Endodermal cell (in vitro differentiated cells): ENCODE results near the gene SH3BGRL2. TPM values are rescaled to one million over a fixed set of nuclear protein-coding genes. Genes with fewer than 3 reads are reported as not detected.

Experiments
- DNase-seq: peaks from one replicate; pipeline ENCODE4 v3.0.0-alpha.2; 2017
- H3K27ac ChIP-seq: 2 replicates; pipeline ENCODE4 v1.5.1; 2013; ENCODE audit warnings: mild to moderate bottlenecking, low read depth, low read length, moderate library complexity
- H3K27me3 ChIP-seq: 2 replicates; pipeline ENCODE4 v1.6.1; 2013; ENCODE audit warnings: mild to moderate bottlenecking, low read length, moderate library complexity; ENCODE audit not compliant: insufficient read depth, control insufficient read depth, poor library complexity, severe bottlenecking
- H3K36me3 ChIP-seq: 2 replicates; pipeline ENCODE4 v1.7.0; 2013; ENCODE audit warnings: mild to moderate bottlenecking, low read length, moderate library complexity; ENCODE audit not compliant: control insufficient read depth, insufficient read depth
- H3K4me1 ChIP-seq: one replicate; pipeline ENCODE4 v1.7.0; 2013; ENCODE audit warnings: low read length; ENCODE audit not compliant: control insufficient read depth, insufficient read depth
- H3K4me3 ChIP-seq: 2 replicates; pipeline ENCODE4 v1.5.1; 2013; ENCODE audit warnings: mild to moderate bottlenecking, low read length, moderate library complexity
- H3K9ac ChIP-seq: 2 replicates; pipeline ENCODE4 v1.6.1; 2013; ENCODE audit warnings: mild to moderate bottlenecking, low read length, moderate library complexity; ENCODE audit not compliant: poor library complexity, severe bottlenecking; ENCODE audit errors: extremely low read depth
- H3K9me3 ChIP-seq: 2 replicates; pipeline ENCODE4 v1.6.1; 2013; ENCODE audit warnings: mild to moderate bottlenecking, low read length, moderate library complexity; ENCODE audit not compliant: control insufficient read depth
- H3K27ac Mint-ChIP-seq: 2 replicates; pipeline ENCODE4 v1.8.0; 2020; ENCODE audit warnings: mixed read lengths
- H3K27me3 Mint-ChIP-seq: 2 replicates; pipeline ENCODE4 v1.8.0; 2021; ENCODE audit warnings: mild to moderate bottlenecking, mixed read lengths; ENCODE audit not compliant: insufficient read depth
- H3K36me3 Mint-ChIP-seq: 2 replicates; pipeline ENCODE4 v1.8.0; 2020; ENCODE audit warnings: low read depth, mixed read lengths
- H3K4me1 Mint-ChIP-seq: 2 replicates; pipeline ENCODE4 v1.8.0; 2020; ENCODE audit warnings: mixed read lengths
- H3K4me3 Mint-ChIP-seq: 2 replicates; pipeline ENCODE4 v1.8.0; 2020; ENCODE audit warnings: mild to moderate bottlenecking, moderate library complexity, mixed read lengths
- H3K9me3 Mint-ChIP-seq: 2 replicates; pipeline ENCODE4 v1.8.0; 2020; ENCODE audit warnings: mild to moderate bottlenecking, mixed read lengths
- WGBS, 2 experiments: methylation state at CpG; one replicate each; pipeline versions ENCODE4 v1.1.5 to v1.1.7; 2013; ENCODE audit warnings: missing lambda C conversion rate in 2 of 2, mixed read lengths in 1 of 2; ENCODE audit not compliant: insufficient coverage in 1 of 2, insufficient read length in 1 of 2; 5-methylcytosine and 5-hydroxymethylcytosine counted together
- total RNA-seq, 2 donors: library from RNA; stranded (reverse); fragmentation: NEBNext Ultra II Directional in 1 of 2; extraction: Animal tissue kit (Norgen Biotek cat#: 25700) in 1 of 2; gene quantifications; 2 replicates in 1 of 2; 3 replicates in 1 of 2; pipeline ENCODE4 v1.2.1, GENCODE V29; 2021
- TF ChIP-seq, protein P1 (sequence below): fragments of 200-600 bp; sonication (generic); conservative IDR thresholded peaks from 2 replicates; pipeline ENCODE4 v1.5.0; 2021; ENCODE audit warnings: antibody characterized with exemption, mild to moderate bottlenecking

Gene SH3BGRL2
- total RNA-seq, 2 donors from 2014 or later, result 24.3 to 40.1 TPM

DNA sequence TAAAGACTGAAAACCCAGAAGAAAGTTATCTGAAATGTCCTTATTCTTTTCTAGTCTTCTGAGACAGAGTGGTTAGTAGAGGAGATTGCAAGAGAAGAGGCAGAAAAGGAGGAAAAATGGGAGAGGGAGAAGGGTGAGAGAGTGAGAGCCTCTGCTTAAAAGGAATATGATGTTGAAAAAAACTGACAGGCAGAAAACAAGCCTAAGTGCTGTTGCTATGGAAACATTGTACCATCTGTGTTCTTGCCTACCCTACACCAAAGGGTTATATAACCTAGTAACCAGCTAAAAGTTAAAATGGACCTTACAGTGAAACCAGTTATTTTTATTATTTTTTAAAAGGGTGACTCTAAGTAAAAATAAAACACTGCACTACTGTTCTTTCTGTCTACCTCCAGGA lies 28.3 kb upstream of the SH3BGRL2 start:
- peaks cover 13% of the 10 kb centered on the region for H3K4me1 Mint-ChIP-seq
- H3K9me3 ChIP-seq, result no peaks in the 10 kb centered on the region
- no peaks in the 10 kb centered on the region for H3K27me3 ChIP-seq
- peaks cover 3% of the 10 kb centered on the region for H3K36me3 Mint-ChIP-seq
- peaks cover 2% of the 10 kb centered on the region for H3K4me1 ChIP-seq
- no peak overlapping the region for H3K9ac ChIP-seq
- H3K4me3 ChIP-seq, result no peak overlapping the region
- no peak overlapping the region for H3K4me3 Mint-ChIP-seq
- no peaks in the 10 kb centered on the region for H3K36me3 ChIP-seq
- no peak for DNase-seq
- no peaks in the 10 kb centered on the region for H3K9me3 Mint-ChIP-seq
- no peak overlapping the region for H3K27ac ChIP-seq
- H3K27me3 Mint-ChIP-seq, result no peaks in the 10 kb centered on the region
- TF ChIP-seq, protein P1, sequence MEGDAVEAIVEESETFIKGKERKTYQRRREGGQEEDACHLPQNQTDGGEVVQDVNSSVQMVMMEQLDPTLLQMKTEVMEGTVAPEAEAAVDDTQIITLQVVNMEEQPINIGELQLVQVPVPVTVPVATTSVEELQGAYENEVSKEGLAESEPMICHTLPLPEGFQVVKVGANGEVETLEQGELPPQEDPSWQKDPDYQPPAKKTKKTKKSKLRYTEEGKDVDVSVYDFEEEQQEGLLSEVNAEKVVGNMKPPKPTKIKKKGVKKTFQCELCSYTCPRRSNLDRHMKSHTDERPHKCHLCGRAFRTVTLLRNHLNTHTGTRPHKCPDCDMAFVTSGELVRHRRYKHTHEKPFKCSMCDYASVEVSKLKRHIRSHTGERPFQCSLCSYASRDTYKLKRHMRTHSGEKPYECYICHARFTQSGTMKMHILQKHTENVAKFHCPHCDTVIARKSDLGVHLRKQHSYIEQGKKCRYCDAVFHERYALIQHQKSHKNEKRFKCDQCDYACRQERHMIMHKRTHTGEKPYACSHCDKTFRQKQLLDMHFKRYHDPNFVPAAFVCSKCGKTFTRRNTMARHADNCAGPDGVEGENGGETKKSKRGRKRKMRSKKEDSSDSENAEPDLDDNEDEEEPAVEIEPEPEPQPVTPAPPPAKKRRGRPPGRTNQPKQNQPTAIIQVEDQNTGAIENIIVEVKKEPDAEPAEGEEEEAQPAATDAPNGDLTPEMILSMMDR, result no peak
- H3K27ac Mint-ChIP-seq, result no peak overlapping the region

- TF ChIP-seq, protein P1, result no peak
- Histone ChIP-seq H3K27me3 (no peaks in the 10 kb centered on the region), H3K9ac (no peak overlapping the region), H3K9me3 (no peaks in the 10 kb centered on the region), H3K27ac (no peak overlapping the region), H3K4me1 (peaks cover 2% of the 10 kb centered on the region), H3K36me3 (no peaks in the 10 kb centered on the region), H3K4me3 (no peak overlapping the region)
- no peak for DNase-seq
- no peaks in the 10 kb centered on the region for H3K9me3 Mint-ChIP-seq
- no peaks in the 10 kb centered on the region for H3K27me3 Mint-ChIP-seq
- WGBS, 2 experiments, result 96% methylated on average over 3 to 4 of the region's 4 CpGs
- peaks cover 20% of the 10 kb centered on the region for H3K4me1 Mint-ChIP-seq
- H3K27ac Mint-ChIP-seq, result no peak overlapping the region
- no peak overlapping the region for H3K4me3 Mint-ChIP-seq
- H3K36me3 Mint-ChIP-seq, result no peaks in the 10 kb centered on the region
These were observed 26.5 kb upstream of the SH3BGRL2 start for GRCh38 chr6:79604583-79605037.

- H3K4me3 Mint-ChIP-seq, result no peak overlapping the region
- Histone ChIP-seq H3K4me3 (no peak overlapping the region), H3K36me3 (no peaks in the 10 kb centered on the region), H3K9me3 (no peaks in the 10 kb centered on the region), H3K9ac (no peak overlapping the region), H3K4me1 (peaks cover 2% of the 10 kb centered on the region), H3K27me3 (no peaks in the 10 kb centered on the region), H3K27ac (no peak overlapping the region)
- H3K4me1 Mint-ChIP-seq, result peaks cover 15% of the 10 kb centered on the region
- no peak overlapping the region for H3K27ac Mint-ChIP-seq
- 86 to 95% methylated on average over 1 to 3 of the region's 3 CpGs for WGBS, 2 experiments
- no peaks in the 10 kb centered on the region for H3K27me3 Mint-ChIP-seq
- H3K36me3 Mint-ChIP-seq, result no peaks in the 10 kb centered on the region
- no peak for DNase-seq
- no peaks in the 10 kb centered on the region for H3K9me3 Mint-ChIP-seq
- TF ChIP-seq, protein P1, result no peak
These were observed 26.1 kb upstream of the SH3BGRL2 start for GRCh38 chr6:79605061-79605460.
